GM21528 (cell line): ENCODE measurements around the gene CORO6.

Experiments used
- ATAC-seq: cut with Tn5 transposase; IDR thresholded peaks from one replicate; pipeline ENCODE4 v1.9.1; 2021; ENCODE audit warnings: mild to moderate bottlenecking, moderate library complexity; ENCODE audit not compliant: unreplicated experiment, low FRiP score

CORO6 gene

GRCh38 chr17:29568331-29569244 lies 54.1 kb downstream of the CORO6 start, which contains the start of gene TP53I13:
TP53I13 (plus strand) TSS chr17:29568701; CDS start chr17:29568759, 58 bp downstream.
- ATAC-seq: peak; percentile 41

- ATAC-seq: peak; percentile 40
Observed at GRCh38 chr17:29567554-29568330, 55.0 kb downstream of the CORO6 start.

- peak; percentile 8 for ATAC-seq
Observed at GRCh38 chr17:29567304-29567553, 55.5 kb downstream of the CORO6 start.

- ATAC-seq: peak; percentile 13
Observed at GRCh38 chr17:29566473-29567303, 56.0 kb downstream of the CORO6 start, which contains the start of gene ABHD15. ABHD15 (minus strand) TSS chr17:29567037; CDS start chr17:29566966, 71 bp downstream.

- ATAC-seq: peak; percentile 8
Observed at GRCh38 chr17:29565643-29566472, 56.9 kb downstream of the CORO6 start.
